NCI-H82 treated with DMSO at 0.1 percent for 48 hours (cell line): ENCODE data around the gene PRPF19.

Experiments used
- DNase-seq: peaks from one replicate; lab custom pipeline; 2025; ENCODE audit not compliant: unreplicated experiment; lab: John Stamatoyannopoulos, UW

PRPF19 gene

DNA sequence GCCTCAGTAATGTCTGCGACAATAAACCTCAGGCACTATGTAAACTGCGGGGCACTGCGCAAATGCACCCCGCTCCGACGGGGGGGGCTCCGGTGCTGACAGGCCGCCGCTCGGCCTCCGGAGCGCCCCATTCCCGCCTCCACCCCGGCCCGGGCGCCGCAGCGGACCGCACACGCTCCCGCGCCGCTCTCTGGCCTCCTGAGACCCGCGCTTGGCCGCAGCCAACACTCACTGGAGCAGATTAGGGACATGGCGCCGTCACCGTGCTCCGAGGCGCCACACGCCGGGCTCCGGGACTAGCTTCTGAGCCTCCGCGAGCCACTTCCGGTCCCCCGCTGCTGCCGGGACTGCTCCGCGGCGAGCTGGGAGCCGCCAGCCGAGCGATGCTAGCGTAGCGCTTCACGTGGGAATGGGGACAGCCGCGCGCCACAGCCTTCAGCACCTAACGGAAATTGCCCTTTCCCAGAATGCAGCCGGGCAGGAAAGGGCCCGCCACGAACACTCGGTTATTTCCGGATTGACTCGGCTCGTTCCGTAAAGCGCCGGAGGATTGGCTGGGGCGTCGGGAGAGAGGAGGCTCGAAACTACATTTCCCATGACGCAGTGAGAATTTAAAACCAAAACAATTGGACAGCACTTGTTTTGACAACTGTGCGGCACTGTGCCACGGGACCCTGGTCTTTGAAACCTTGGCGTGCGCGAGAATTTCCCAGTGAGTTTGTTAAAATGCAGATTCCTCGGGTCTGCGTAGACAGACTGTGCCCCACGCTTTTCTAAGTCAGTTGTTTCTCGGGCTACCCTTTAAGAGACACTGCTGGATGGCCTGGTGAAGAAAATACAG is at the start of gene PRPF19:
TSS of gene PRPF19 (minus strand) at position 454 of the 841 bp plus-strand sequence. CDS start at position 251, 203 bp downstream.
- peak; percentile 79 for DNase-seq

DNA sequence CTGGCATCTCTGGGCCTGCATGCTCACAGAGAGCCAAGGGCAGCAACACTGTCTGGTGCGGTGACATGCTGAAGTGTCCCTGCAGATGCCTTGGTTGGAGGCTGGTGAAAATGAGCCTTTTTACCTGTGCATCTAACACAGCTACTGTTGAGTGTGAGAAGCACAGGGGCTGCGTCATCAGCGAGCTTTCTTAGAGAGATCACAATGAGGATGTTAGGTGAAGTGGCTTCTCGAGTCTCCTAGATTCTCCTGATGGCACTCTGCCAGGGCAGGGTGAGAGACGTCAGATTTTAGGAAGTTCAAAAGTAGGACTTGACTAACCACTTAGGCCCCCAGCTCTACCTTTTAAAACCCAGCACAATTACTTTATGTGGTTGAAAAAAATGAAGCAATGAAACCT is 49.2 kb upstream of the PRPF19 start:
- no peak for DNase-seq

DNA sequence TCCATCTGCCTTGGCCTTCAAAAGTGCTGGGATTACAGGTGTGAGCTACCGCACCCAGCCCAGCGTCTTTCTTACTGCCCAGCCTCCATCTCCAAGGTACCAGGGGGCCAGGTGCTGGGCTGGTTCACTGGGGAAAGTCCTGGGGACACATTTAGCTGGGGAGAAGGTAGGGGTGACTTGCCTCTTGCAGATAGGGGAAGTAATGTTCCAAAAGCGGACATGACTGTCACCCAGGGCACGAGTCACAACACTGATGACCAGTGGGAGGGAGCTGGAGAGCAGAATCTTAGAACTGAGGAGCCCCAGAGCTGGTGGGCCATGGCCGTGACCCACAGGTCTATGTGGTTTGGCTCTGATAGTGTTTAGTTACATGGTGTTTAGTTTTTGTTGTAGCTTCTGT is 48.0 kb upstream of the PRPF19 start:
- DNase-seq: no peak

DNA sequence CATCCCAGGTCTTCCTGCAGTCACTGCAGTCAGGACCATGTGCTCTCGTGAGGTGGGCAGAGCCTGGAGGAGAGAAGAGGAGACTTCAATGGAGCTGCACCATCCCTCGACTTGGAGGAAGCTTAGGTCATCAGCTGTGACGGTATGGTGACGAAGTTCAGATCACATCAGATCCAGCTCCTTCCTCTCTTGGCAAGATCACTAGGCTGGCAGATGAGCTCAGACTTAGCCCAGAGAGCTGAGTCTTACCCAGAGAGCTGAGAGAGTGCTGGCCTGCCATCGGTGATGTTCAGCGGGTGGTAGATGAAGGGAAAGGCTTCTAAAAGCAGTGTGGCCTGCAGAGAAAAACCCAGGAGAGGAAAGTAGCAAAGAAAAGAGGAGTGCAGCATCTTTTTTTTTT is 47.4 kb upstream of the PRPF19 start:
- DNase-seq: no peak

DNA sequence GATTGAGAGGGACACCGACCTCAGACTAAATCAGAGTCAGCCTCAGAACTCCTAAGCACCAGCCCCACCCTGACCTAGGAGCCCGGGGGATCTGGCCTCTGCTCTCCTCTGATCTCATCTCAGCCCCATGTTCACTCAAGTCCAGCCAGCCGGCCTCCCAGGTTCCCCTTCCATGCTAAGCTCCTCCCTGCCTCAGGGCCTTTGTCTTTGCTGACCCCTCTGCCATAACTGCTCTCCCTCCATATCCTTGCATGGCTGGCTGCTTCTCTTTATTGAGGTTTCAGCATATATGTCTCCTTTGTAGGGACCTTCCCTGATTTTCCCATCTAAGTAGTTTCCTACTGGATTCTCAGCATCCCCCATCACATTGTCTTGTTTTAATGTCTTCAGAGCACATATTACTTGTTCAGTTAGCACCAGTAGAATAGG is 46.4 kb upstream of the PRPF19 start:
- no peak for DNase-seq

DNA sequence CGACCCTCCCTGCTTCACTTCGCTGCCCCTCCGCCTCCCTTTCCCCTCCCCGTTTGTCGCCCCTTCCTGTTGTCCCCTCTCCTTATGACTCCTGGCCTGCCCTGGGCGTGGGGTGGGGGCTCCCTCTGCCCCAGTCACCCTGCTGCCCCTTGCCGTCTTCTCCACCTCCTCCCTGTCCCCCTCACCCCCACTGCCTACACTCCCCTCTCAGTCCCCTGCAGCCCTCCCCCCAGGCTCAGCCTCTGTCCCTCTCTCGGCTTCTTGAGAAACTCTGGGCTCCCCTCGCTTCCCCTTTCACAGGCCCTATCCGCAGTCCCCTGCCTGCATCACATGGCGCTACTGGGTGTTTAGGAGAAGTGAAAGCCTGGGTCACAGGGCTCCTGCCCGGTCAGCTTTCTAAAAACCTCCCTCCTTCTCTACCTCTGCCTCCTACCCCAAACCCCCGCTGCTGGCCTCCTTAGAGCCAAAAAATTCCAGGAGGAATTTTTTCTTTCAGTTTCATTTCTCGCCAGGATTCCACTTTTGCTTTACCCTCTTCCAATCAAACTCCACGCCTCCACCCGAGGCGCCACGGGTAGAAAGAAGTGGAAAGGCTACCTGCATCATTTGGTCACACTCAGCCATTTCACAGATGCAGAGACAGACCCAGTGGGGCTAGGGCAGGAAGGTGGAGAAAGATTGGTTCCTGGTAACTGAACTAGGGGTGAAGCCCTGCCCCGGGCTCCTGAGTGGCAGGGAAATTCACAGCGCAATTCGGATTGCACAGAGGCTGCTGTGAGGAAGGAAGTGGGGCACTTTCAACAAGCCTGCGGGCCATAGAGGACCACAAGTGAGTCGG is 45.7 kb upstream of the PRPF19 start, which contains the start of gene SLC15A3:
TSS of gene SLC15A3 (minus strand) at position 273 of the 838 bp plus-strand sequence. CDS start 625 bp downstream, outside the sequence.
- no peak for DNase-seq

DNA sequence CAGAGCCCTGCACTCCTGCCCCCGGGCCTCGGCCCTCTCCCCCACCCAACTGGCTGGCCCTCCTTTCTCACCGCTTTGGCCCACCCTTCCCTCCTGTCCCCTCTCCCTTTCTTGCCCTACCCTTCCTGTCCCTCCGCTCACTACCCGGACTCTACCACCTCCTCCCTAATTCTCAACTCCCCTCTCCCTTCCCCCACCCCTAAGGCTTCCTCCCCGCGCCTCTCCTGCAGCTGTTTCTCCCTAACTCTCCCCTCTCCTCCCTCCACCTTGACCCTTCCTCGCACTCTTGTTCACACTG is 45.2 kb upstream of the PRPF19 start:
- DNase-seq: no peak

DNA sequence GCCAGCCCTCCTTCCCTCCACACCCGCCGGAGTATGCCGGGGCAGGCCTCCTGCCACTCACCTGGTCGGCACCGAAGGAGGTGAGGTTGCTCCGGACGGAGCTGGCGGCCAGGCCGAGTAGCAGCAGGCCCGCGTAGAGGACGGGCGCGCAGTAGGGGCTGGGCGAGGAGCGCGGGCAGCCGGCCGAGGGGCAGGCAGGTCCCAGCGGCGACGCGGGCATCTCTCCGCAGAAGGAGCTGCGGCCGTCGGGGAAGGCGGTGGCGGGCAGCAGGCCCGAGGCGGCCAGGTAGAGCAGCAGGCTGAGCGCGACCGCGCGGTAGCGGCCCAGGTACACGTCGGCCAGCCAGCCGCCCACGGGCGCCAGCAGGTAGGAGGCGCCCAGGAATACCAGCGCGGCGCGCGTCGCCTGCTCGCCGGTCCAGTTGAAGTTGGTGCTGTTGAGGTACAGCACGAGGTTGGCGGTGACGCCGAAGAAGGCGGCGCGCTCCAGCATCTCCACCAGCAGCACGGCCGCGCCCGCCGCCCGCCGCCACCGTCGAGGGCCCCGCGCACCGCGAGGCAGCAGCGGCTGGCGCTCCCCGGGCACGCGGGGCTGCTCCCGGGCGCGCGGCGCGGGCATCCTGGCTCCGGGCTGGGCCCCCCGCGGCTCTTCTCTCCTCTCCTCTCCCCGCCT is 44.7 kb upstream of the PRPF19 start:
- DNase-seq: no peak

DNA sequence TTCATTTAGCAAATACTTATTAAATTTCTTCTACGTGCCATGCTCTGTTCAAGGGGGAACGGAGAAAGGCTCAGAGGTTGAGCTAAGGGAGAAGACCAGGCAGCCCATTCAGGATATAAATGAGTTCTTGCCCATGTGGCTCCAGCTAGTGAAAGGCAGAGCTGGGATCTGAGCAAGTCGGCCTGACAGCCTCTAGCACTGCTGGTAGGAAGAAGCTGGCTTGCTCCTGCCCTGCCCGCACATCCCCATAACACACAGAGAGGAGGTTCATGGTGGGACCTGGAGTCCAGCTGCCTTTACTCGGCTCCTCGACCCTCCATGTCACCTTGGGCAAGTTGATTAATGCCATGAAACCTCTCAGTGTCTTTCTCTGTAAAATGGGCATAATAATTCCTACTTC is 43.6 kb upstream of the PRPF19 start:
- DNase-seq: no peak

DNA sequence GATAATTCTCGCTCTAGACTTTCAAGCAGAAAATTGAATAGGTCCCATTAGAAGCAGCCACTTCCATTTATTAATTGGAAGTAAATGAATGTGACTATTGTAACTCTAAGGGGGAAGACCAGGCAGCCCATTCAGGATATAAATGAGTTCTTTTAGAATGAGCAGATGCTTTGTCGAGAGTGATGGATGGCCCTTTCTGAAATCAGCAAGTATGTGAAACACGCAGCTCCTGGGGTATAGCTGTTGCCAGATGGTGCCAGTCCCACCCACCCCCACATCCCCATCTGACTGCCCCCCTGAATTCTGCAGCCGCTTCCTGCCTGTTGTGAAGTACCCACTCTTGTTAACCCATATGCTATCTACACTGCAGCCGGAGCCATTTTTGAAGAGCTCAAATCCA is 41.9 kb upstream of the PRPF19 start:
- no peak for DNase-seq

DNA sequence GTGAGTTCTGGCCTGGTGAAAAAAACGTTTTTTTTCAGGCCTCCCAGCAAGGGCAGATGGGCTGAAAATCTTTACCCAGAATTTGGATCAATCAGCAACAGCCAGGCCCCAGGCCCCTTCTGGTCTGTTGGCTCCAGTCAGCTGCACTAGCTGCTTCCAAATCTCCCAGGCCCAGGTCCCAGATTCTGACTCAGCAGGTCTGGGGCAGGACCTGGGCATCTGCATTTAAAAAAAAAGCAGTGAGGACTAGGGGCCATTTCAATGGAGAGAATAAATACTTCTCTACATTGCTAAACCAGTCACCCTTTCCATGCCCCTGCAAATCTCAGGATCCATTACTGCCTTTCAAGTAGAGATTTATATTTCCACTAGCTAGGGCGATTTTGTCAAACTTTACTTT is 41.3 kb upstream of the PRPF19 start:
- no peak for DNase-seq

DNA sequence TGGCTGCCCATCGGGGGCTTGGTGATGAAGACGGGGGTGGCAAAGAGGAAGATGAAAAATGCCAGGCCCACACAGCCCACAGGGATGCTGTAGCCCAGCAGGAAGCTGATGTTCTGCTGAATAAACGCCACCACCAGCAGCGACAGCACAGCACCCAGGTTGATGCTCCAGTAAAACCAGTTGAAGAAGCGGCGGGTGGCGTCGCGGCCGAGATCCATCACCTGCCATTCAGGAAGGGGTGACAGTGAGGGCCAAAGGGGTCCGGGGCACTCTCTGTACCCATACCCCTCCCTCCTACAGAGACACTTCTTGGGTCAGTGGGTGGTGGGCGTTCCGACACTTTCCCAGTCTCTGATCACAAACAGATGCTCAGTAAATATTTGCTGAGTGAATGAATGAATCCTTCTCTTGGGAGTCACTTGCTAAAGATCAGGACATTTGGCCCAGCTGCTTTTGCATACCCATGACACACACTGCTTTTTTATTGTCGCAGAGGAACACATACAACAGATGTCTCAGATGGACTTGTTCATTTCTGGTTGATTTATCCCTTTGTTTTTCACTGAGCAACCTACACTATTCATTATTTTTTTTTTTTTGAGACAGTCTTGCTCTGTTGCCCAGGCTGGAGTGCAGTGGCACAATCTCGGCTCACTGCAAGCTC is 40.3 kb upstream of the PRPF19 start:
- no peak for DNase-seq

DNA sequence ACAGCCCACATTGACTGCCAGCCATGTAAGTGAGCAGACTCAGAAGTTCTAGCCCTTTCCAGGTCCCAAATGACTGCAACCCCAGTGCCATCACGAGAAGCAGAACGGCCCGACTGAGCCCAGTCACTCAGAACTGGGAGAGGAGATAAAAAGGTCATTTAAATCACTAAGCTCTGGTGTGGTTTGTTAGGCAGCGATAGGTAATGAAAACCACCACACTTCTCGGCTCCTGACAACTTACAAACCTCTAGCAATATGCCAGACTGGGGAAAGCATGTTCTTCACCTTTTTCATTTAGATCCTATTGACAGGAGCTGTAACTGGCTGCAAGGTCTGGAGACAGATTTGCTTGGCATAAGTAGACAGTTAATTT is 38.9 kb upstream of the PRPF19 start:
- no peak for DNase-seq

DNA sequence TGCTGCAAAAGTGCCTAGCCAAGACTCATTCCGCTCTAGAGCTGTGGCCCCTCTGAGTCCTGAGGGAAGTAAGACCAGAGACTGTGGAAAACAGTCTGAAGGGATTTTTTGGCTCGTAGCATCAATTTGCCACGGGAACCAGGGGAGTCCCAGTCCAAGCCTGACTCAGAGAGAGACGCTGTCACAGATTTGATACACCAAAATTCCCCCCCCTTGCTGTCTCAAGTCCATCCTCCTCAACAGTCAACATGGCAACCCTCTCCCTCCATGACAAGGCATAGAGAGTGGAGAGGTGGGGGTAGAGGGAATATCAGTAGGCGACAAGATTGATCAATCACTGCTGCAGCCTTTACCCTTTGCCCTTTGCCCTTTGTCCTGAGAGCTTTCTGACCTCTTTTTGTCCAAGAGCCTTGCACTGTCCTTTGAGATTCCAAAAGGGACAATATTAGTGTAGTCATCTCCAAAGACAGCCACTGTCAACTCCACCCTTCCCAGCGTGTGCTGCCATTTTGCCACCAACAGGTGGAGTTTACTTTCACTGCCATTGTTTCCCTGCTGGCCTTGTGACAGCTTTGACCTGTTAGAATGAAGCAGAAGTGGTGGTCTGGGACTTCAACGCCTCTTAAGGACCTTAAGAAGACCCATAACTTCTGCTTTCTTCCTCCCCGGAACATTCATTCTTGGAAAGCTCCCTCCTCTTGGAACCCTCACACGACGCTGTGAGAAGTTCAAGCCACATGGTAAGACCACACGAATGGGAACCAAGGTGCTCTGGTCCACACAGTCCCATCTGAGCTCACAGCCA is 38.3 kb upstream of the PRPF19 start:
- DNase-seq: no peak

DNA sequence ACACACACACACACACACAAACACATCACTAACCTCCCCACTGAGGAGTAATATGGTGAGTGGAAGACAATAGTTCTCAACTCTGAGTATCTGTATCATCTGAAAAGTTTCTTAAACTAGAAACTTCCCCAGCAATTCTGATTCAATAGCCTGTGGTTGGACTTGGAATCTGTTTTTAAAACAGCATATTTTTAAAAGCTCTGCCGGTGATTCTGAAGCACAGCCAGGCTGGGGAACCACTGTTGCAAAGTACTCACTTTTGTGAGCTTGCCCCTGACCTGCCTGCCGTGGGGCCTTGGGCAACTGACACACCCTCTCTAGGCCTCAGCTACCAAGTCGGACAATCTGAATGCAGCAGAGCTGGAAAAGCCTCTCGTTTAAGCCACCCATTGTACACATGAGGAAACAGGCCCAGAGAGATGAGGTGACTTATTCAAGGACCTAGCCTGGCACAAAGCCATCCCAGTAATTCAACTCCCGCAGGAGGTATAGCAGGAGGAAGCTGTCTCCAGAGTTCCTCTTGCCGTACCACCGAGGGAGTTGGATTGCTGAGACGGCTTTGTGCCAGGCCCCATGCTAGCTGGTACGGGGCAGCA is 36.7 kb upstream of the PRPF19 start:
- DNase-seq: no peak

DNA sequence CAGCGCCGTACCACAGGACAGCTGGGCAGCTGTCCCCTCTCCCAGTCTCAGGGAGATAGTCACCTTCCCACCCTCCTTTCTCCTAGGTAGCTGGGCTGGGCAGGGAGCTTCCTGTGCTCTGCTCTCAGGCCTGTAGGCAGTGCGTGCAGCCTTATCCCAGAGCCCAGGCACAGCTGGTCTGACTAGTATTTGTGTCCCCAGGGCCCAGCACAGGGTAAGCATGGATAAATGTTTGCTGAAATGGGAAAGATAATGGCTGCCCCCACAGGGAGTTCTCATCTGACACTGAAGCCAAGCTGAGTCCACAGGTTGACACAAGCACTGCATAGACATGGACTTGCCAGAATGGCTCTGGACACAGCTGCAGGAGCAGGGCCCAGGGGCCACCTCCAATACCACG is 35.8 kb upstream of the PRPF19 start:
- DNase-seq: no peak

DNA sequence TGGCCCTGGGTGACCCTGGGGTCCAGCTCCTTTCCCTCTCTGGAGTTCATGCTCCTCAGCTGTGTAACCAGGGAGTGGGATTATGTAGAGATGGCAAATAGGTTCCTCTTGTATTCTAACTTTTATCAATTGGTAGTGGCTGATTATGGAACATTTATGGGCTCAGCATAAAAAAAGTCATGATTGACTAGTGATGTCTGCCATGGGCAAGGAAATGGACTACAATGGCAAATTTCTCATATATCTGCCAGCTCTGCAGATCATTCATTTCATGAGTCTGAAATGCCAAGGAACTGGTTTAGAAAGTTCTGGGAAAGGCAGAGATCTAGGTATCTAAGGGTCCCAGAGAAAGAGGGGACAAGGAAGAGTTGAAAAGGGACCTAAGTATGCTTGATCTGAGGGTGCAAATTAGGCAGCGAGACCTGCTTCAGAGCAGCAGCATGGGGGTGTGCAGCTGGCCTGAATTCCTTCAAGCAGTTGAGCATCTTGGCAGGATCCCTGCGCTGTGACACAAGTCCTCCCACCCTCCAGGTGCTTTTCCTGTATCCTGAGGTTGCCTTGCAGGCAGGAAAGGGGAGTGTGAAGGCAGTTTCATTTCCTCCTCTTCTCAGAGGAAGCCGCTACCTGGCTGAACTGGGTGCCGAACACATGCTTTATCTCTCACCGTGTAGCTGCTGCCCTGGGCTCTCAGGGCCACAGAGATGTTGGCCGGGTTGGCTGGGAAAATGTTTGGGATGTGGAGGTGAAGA is 35.2 kb upstream of the PRPF19 start:
- DNase-seq: no peak

DNA sequence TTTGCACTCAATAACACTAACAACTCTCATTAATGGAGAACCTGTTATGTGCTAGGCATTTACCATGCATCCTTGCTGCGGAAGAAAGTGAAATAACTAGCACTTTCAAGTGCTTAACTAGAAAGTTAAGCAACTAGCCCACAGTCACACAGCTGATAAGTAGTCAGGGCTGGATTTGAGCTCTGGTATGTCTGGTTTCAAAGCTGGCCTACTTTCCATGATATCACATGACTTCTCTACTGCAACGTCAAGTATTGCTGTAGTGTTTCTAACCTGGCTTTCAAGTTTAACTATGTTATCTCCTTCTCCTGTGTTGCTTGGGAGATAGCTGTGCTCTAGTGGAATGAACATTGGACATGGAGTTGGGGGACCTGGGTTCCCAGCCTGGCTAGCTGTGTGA is 33.5 kb upstream of the PRPF19 start:
- DNase-seq: no peak

DNA sequence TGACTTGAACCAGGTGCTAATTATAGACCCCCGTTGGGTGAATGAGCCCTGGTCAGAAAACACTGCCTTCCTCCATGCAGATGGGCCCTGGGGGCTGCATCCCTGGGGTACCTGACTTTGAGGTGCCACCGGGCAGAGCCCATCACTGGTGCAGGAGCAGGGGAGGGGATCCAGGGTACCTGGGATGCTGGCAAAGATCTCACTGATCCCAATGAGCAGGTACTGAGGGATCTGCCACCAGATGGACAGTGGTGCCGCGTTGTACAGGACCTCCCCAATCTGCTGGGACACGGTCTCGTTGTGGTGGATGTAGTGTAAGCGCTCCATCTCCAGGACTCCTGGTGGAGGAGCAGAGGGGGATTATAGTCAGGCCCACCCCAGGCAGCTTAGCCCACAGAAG is 32.9 kb upstream of the PRPF19 start:
- DNase-seq: no peak
